Umbilical cord (tissue), 2 donors: ENCODE results near the gene MYO10. TPM values are rescaled to one million over a fixed set of nuclear protein-coding genes. Genes with fewer than 3 reads are reported as not detected.
A peak's percentile ranks its signal among the peaks of the same experiment; 100 is the strongest.

Experiments
- DNase-seq: peaks from one replicate; pipeline ENCODE4 v3.0.0-alpha.2; 2015; ENCODE audit warnings: low spot score
- total RNA-seq: library from RNA; depleted of rRNA; stranded (reverse); fragments of >200 nt; gene quantifications from one replicate; pipeline ENCODE4 v1.2.3, GENCODE V29; 2014; ENCODE audit warnings: low replicate concordance; ENCODE audit not compliant: insufficient read depth

The MYO10 gene
- total RNA-seq, 1 donor from 2014 or later = 24.1 TPM

GRCh38 chr5:16712178-16712577, 223.9 kb downstream of the MYO10 start:
- DNase-seq = no peak

- DNase-seq = no peak
Measured at GRCh38 chr5:16709691-16710433, 226.2 kb downstream of the MYO10 start.

- DNase-seq = no peak
Measured at GRCh38 chr5:16707869-16708192, 228.3 kb downstream of the MYO10 start.

DNA sequence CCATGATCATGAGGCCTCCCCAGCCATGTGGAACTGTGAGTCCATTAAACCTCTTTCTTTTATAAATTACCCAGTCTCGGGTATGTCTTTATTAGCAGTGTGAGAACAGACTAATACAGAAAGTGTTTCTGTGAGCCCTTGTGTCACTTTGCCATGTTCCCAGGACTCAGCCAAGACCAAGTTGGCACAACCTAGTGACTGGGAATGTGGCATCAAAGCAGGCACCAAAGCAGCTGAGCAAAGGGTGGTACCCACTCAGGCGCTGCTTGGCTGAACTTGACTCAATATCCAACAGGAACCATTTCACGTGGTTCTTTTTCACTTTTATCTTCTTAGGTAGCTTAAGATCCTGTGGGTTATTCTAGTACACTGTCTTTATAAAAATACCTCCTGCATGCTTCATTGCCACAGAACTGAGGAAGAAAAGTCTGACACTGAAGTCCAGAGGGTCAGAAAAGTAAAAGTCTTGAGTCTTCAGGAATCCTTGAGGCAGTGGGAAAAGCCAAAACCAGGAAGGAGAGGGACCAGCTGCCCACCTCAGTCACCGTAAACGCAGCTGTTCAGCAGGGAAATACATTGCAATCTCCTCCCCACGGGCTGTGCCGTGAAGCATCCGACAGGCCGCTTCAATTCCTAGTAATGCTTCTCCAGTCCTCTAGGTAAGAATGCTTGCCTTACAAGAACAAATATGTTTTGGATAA, 228.8 kb downstream of the MYO10 start:
- DNase-seq = no peak

- no peak for DNase-seq
Measured at GRCh38 chr5:16704945-16705344, 231.1 kb downstream of the MYO10 start.

- DNase-seq = no peak
Measured at GRCh38 chr5:16702964-16703363, 233.1 kb downstream of the MYO10 start.

DNA sequence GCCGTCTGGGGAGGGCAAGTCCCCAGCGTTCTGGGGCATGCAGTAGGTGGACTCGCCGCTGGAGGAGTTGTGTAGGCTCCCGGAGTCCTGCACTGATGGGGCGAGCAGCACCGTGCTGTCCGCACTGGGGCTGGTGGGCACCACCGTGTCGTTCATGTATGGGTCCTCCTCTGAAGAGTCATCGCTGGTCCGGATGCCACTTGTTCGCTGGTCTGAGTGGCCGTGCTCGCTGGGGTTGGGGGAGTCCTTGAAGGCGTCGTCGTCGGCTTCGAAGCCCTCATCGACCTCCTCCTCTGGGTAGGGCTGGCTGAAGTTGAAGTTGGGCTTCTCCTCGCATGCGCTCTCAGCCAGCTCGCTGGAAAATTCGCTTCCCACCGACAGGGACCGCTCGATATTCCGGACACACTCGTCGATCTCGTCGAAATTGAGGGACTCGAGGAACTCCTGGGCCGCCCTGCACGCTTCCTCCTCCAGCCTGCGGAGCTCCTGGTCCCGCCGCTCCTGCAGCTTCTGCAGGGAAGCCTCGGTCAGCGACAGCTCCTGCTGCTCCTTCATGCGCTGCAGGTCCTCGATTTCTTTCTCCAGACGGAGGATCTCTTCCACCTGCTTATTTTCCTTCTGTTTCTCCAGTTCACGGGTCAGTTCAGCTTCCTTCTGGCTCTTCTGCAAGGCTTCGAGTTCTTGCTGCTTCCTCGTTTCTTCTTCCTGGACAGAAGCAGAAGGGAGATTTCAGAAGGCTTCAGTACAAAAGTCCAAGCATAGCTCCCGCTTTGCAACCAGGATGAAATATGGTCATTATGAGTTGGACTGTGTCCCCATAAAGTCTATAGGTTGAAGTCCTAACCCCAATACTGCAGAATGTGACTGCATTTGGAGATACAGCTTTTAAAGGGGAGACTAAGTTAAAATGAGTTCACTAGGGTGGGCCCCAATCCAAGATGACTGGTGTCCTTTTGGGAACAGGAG, 234.7 kb downstream of the MYO10 start:
- no peak for DNase-seq

- no peak for DNase-seq
Measured at GRCh38 chr5:16700081-16700480, 236.0 kb downstream of the MYO10 start.

DNA sequence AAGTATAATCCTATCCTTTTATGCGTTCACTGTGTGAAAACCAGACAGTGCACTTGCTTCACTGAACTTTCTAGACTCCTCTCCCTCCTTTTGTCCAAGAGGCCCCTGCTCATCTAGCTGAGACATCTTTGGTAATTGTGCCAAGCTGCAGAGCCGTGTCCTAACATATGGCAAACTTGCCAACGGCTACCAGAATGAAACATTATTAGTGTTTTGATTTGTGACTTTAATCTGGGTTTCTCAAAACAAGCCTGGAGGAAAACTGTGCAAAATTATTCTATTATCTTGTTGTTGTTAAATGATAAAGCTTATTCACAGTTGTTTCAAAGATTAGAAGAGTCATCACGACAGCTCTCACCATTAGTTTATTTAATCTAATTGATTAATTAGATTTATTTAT, 240.3 kb downstream of the MYO10 start:
- DNase-seq = no peak

GRCh38 chr5:16693879-16694278, 242.2 kb downstream of the MYO10 start:
- DNase-seq = no peak

- DNase-seq = no peak
Measured at GRCh38 chr5:16691731-16692130, 244.4 kb downstream of the MYO10 start.

DNA sequence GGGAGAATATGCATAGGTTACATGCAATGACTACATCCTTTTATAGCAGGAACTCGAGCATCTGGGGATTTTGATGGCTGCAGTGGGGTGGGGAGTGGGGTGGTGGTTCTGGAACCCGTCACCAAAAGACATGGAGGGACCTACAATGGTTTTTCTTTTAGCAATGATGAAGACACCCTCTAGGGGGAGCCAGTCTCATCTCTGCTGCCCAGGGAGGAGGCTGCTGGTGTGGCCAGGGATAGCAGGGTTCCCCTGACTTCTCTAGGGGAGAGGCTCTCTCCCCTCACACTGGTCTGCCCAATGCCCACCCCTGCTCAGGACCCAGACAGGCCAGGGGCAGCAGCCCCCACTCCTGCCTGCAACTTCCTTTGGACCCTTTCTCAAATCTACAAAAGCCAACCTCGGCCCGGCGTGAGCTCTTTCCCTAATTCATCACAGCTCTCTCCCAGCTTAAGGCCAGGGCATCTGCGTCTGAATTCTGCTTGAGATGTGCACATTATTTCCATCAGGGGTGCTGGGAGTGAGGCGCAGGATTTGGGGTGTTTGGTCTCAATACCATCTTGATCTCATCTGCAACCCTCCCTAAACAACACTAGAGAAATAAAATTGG, 245.7 kb downstream of the MYO10 start:
- peak; percentile 27 for DNase-seq

GRCh38 chr5:16687898-16688297, 248.2 kb downstream of the MYO10 start:
- DNase-seq = no peak

DNA sequence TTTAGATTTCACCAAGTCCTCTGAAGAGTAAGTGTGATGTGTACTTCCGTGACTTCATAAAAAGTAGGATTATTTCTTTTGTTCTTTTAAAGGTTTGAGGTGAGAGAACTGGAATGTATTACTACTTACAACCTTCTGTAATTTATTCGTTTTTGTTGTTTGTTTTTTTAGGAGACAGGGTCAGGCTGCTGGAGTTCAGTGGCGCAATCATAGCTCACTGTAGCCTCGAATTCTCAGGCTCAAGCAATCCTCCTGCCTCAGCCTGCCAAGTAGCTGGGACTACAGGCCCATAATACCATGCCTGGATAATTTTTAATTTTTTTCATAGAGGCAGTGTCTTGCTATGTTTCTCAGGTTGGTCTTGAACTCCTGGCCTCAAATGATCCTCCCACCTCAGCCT, 251.0 kb downstream of the MYO10 start:
- no peak for DNase-seq

GRCh38 chr5:16681876-16682275, 254.2 kb downstream of the MYO10 start:
- DNase-seq = no peak

- no peak for DNase-seq
Measured at GRCh38 chr5:16679863-16680262, 256.2 kb downstream of the MYO10 start.

DNA sequence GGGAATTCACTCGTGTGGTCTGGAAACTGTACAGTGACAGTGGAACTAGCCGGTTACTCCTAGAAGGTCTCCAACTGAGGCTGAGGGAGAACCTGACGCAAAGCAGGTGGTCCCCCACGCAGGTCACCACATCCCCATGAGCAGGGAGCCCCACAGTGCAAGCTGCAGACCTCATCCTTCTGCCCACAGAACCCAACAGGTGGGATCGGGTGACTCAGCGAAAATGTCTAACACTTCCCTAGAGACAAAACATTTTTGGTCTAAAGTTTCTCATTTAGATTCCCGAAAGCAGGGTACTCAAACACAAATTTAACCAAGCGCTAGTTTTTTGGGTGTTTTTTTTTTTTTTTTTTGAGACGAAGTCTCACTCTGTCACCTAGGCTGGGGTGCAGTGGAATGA, 256.9 kb downstream of the MYO10 start:
- DNase-seq = no peak

DNA sequence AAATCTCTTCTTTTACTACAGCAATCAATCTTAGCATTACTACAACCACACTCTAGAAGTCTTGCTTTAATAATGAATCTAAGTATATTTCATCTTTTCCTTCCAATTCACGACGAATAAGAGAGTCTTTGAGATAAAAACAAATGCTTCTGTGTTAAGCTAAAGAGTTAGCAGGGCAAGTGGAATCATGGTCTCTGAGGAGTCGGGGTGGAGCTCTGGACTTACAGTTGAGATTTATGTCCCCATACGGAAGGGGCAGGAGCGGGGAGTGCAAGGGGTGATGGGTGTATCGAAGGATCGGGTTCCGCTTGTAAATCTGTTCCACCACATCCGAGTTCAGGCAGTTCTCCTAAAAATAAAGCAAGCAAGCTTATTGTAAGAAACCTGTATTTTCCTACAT, 260.3 kb downstream of the MYO10 start:
- peak; percentile 33 for DNase-seq

GRCh38 chr5:16674750-16675149, 261.3 kb downstream of the MYO10 start:
- DNase-seq = no peak

- no peak for DNase-seq
Measured at GRCh38 chr5:16673241-16674201, 262.6 kb downstream of the MYO10 start.

- no peak for DNase-seq
Measured at GRCh38 chr5:16671208-16671607, 264.9 kb downstream of the MYO10 start.
